HepG2 (cell line): ENCODE measurements around the gene WARS2. TPM values are rescaled to one million over a fixed set of nuclear protein-coding genes. Genes with fewer than 3 reads are reported as not detected.

ENCODE experiments used
- ATAC-seq: fragments of 200-7000 bp; cut with Tn5 transposase; 3 replicates; pipeline ENCODE4 v1.9.1; 2020; ENCODE audit warnings: mild to moderate bottlenecking, moderate library complexity
- BruUV-seq: library from RNA; stranded (reverse); fragments of 400-500 nt; replicated peaks from 2 replicates; lab custom pipeline; 2021; lab: Mats Ljungman, UMichigan
- CTCF ChIA-PET: fragments of 300-600 bp; formaldehyde crosslinking; extraction: SDS; loops from one replicate; lab custom pipeline; 2021; ENCODE audit warnings: low total read pairs, inconsistent platforms, low intra/inter-chr PET ratio; lab: Yijun Ruan, JAX
- POLR2A ChIA-PET: fragments of 350-600 bp; sonication (Branson Sonifier 250); formaldehyde crosslinking; loops from one replicate; lab custom pipeline; 2020; ENCODE audit warnings: antibody characterized with exemption, inconsistent platforms; lab: Yijun Ruan, JAX
- DNase-seq: peaks from one replicate; pipeline ENCODE4 v3.0.0-alpha.2; 2015; ENCODE audit warnings: low spot score
- FAIRE-seq: peaks from 3 replicates; lab custom pipeline; 2011; peaks lifted over from hg19 to GRCh38; lab: Jason Lieb, UNC
- H2AFZ ChIP-seq: one replicate; pipeline ENCODE4 v1.6.1; 2011; ENCODE audit warnings: low read length, inconsistent platforms
- H3K27ac ChIP-seq: fragments of 300-600 bp; 3 replicates; pipeline ENCODE4 v1.8.0; 2011; ENCODE audit warnings: mixed run types, mild to moderate bottlenecking, mixed read lengths, low read length, inconsistent platforms; ENCODE audit not compliant: insufficient read depth; ENCODE audit errors: extremely low read length
- H3K27me3 ChIP-seq, 2 experiments: fragments of 200-600 bp in 1 of 2; 2 replicates in 1 of 2; 3 replicates in 1 of 2; pipeline versions ENCODE4 v1.6.0 to v1.8.0; 2011; ENCODE audit warnings: low read length in 2 of 2, mild to moderate bottlenecking in 2 of 2, moderate library complexity in 2 of 2, inconsistent platforms in 1 of 2; ENCODE audit not compliant: insufficient read depth in 2 of 2, control insufficient read depth in 1 of 2
- H3K36me3 ChIP-seq, 2 experiments: fragments of 200-600 bp in 1 of 2; replicated peaks in 1 of 2; 2 replicates in 1 of 2; 3 replicates in 1 of 2; pipeline versions ENCODE4 v1.5.1 to v1.8.0; 2011; ENCODE audit warnings: low read length in 2 of 2, inconsistent platforms in 1 of 2; ENCODE audit not compliant: insufficient read depth in 2 of 2, control insufficient read depth in 1 of 2
- H3K4me1 ChIP-seq: 2 replicates; pipeline ENCODE4 v1.5.1; 2012; ENCODE audit warnings: low read length, inconsistent platforms; ENCODE audit not compliant: insufficient read depth
- H3K4me2 ChIP-seq: 2 replicates; pipeline ENCODE4 v1.6.0; 2011; ENCODE audit warnings: low read depth, low read length, inconsistent platforms
- H3K4me3 ChIP-seq, 3 experiments: fragments of 200-600 bp in 1 of 3; sonication (generic), shearing (Covaris generic) in 1 of 3; replicated peaks in 1 of 3; 2 replicates each; pipeline ENCODE4 v1.5.1; 2011 to 2016; ENCODE audit warnings: low read length in 3 of 3, inconsistent platforms in 2 of 3, low read depth in 2 of 3, mild to moderate bottlenecking in 2 of 3, control low read depth in 1 of 3, mixed read lengths in 1 of 3; ENCODE audit not compliant: insufficient read depth in 1 of 3
- H3K79me2 ChIP-seq: one replicate; pipeline ENCODE4 v1.6.1; 2011; ENCODE audit warnings: low read length, inconsistent platforms; ENCODE audit not compliant: insufficient read depth
- H3K9ac ChIP-seq: 2 replicates; pipeline ENCODE4 v1.6.0; 2011; ENCODE audit warnings: mild to moderate bottlenecking, low read depth, low read length, inconsistent platforms; ENCODE audit not compliant: insufficient read depth
- H3K9me3 ChIP-seq: 2 replicates; pipeline ENCODE4 v1.5.1; 2012; ENCODE audit warnings: mild to moderate bottlenecking, low read length
- H4K20me1 ChIP-seq: 2 replicates; pipeline ENCODE4 v1.6.0; 2011; ENCODE audit warnings: inconsistent platforms, mild to moderate bottlenecking, low read length, moderate library complexity; ENCODE audit not compliant: insufficient read depth
- AKAP8 ChIP-seq: sonication (generic); formaldehyde crosslinking; IDR thresholded peaks from 2 replicates; pipeline ENCODE4 v1.5.1; 2020; ENCODE audit warnings: mild to moderate bottlenecking, missing genetic modification reagents
- ATAD3A ChIP-seq: sonication (generic); formaldehyde crosslinking; IDR thresholded peaks from 2 replicates; pipeline ENCODE4 v1.4.0; 2020; ENCODE audit warnings: missing genetic modification reagents
- ATF7-NPFF ChIP-seq: sonication (generic); formaldehyde crosslinking; IDR thresholded peaks from 2 replicates; pipeline ENCODE4 v1.8.1; 2023; ENCODE audit warnings: mild to moderate bottlenecking, low read depth, missing genetic modification reagents, moderate library complexity
- CEBPG ChIP-seq: IDR thresholded peaks from 2 replicates; pipeline ENCODE4 v1.6.1; 2016
- DR1 ChIP-seq: sonication (generic); formaldehyde crosslinking; IDR thresholded peaks from 2 replicates; pipeline ENCODE4 v1.8.0; 2021; ENCODE audit warnings: mild to moderate bottlenecking, missing genetic modification reagents, inconsistent platforms
- ETS1 ChIP-seq: sonication (generic); formaldehyde crosslinking; IDR thresholded peaks from 2 replicates; pipeline ENCODE4 v1.4.0; 2020; ENCODE audit warnings: missing genetic modification reagents
- FOXA3 ChIP-seq: IDR thresholded peaks from 2 replicates; pipeline ENCODE4 v1.6.1; 2016; ENCODE audit warnings: missing genetic modification reagents, missing compliant biosample characterization
- GMEB1 ChIP-seq: sonication (generic); formaldehyde crosslinking; IDR thresholded peaks from 2 replicates; pipeline ENCODE4 v1.5.1; 2020; ENCODE audit warnings: missing genetic modification reagents, mild to moderate bottlenecking, borderline replicate concordance
- MTA3 ChIP-seq: sonication (generic); formaldehyde crosslinking; IDR thresholded peaks from 2 replicates; pipeline ENCODE4 v1.4.0; 2020; ENCODE audit warnings: missing genetic modification reagents
- MXD1 ChIP-seq: sonication (generic); formaldehyde crosslinking; IDR thresholded peaks from 2 replicates; pipeline ENCODE4 v1.4.0; 2020; ENCODE audit warnings: mild to moderate bottlenecking, missing genetic modification reagents
- NFATC3 ChIP-seq: sonication (generic); formaldehyde crosslinking; IDR thresholded peaks from 2 replicates; pipeline ENCODE4 v1.5.1; 2020; ENCODE audit warnings: mild to moderate bottlenecking, missing genetic modification reagents
- NR3C1 ChIP-seq: sonication (generic); formaldehyde crosslinking; IDR thresholded peaks from 2 replicates; pipeline ENCODE4 v1.4.0; 2020; ENCODE audit warnings: missing genetic modification reagents
- RAD51 ChIP-seq: fragments of 450-650 bp; IDR thresholded peaks from 2 replicates; pipeline ENCODE4 v1.6.1; 2016; ENCODE audit warnings: borderline replicate concordance
- SRF ChIP-seq: IDR thresholded peaks from 2 replicates; pipeline ENCODE4 v1.6.1; 2011; ENCODE audit warnings: mild to moderate bottlenecking, low read depth, low read length, moderate library complexity
- ZKSCAN5 ChIP-seq: sonication (generic); formaldehyde crosslinking; IDR thresholded peaks from 2 replicates; pipeline ENCODE4 v1.5.1; 2020; ENCODE audit warnings: mild to moderate bottlenecking, missing genetic modification reagents
- ZNF484 ChIP-seq: sonication (generic); formaldehyde crosslinking; IDR thresholded peaks from 2 replicates; pipeline ENCODE4 v1.5.1; 2020; ENCODE audit warnings: mild to moderate bottlenecking, low read depth, missing genetic modification reagents, borderline replicate concordance
- ZNF644 ChIP-seq: IDR thresholded peaks from 2 replicates; pipeline ENCODE4 v1.6.1; 2016; ENCODE audit warnings: low read depth
- ZZZ3 ChIP-seq: sonication (generic); formaldehyde crosslinking; IDR thresholded peaks from 2 replicates; pipeline ENCODE4 v1.4.0; 2020; ENCODE audit warnings: missing genetic modification reagents, mild to moderate bottlenecking, borderline replicate concordance
- WGBS: methylation state at CpG from one replicate; pipeline ENCODE4 v1.1.6; 2017; ENCODE audit warnings: low lambda C conversion rate; 5-methylcytosine and 5-hydroxymethylcytosine counted together
- in situ Hi-C: cut with HindIII; loops from 2 replicates; pipeline ENCODE4 v1.10.0; 2017; ENCODE audit warnings: low pct_unique_long_range_greater_than_20kb; ENCODE audit not compliant: extremely low pct_ligation_motif_present
- intact Hi-C: fragments of 100-400 bp; cut with micrococcal nuclease; formaldehyde crosslinking; loops from one replicate; pipeline ENCODE4 v1.10.0; 2022; ENCODE audit not compliant: unreplicated experiment
- polyA plus RNA-seq, 8 experiments: library from polyadenylated mRNA; depleted of rRNA in 3 of 8; stranded (reverse) in 7 of 8; unstranded in 1 of 8; fragments of >200 nt; fragmentation: Illumina TruSeq in 4 of 8; extraction: Trizol in 4 of 8; gene quantifications; 2 replicates each; pipeline versions ENCODE4 v1.2.1 to v1.2.3, GENCODE V29; 2011 to 2016; ENCODE audit warnings: low read depth in 4 of 8, missing spikeins in 1 of 8, mixed read lengths in 1 of 8; ENCODE audit not compliant: insufficient read depth in 1 of 8
- total RNA-seq, 5 experiments: library from RNA; depleted of rRNA; stranded (reverse); fragments of >200 nt; fragmentation: Illumina TruSeq; extraction: Trizol; gene quantifications; 2 replicates each; pipeline ENCODE4 v1.2.3, GENCODE V29; 2016; ENCODE audit warnings: low read depth in 1 of 5

WARS2 gene
- total and polyA plus RNA-seq, 2 of the 13 experiments (the other 11 are each of a cell fraction or from before 2014, with no cell fraction given): 12.4 to 18.8 TPM

GRCh38 chr1:118992237-118992825 lies 148.1 kb downstream of the WARS2 start:
- Histone ChIP-seq H3K4me1 (no peaks in the 10 kb centered on the region), H3K9me3 (no peaks in the 10 kb centered on the region), H3K4me2 (no peak overlapping the region), H2AFZ (no peak overlapping the region), H3K27me3 (no peaks in the 10 kb centered on the region), H3K9ac (no peak overlapping the region), H4K20me1 (no peaks in the 10 kb centered on the region), H3K4me3 (no peak overlapping the region), H3K79me2 (no peaks in the 10 kb centered on the region), H3K27ac (no peak overlapping the region), H3K36me3 (no peaks in the 10 kb centered on the region)
- in situ Hi-C loops (no loop called here), intact Hi-C loops (no loop called here)
- ChIA-PET CTCF (no interaction called here), POLR2A (no interaction called here)
- BruUV-seq: no TSS peak
- no peak for DNase-seq
- FAIRE-seq: no peak
- TF ChIP-seq MXD1 (CRISPR knock-in tag): no peak
- no peak for TF ChIP-seq NR3C1
- no peak for TF ChIP-seq ATF7-NPFF (CRISPR knock-in tag)
- TF ChIP-seq ZNF484: no peak
- no peak for TF ChIP-seq ZKSCAN5 (CRISPR knock-in tag)
- TF ChIP-seq DR1 (CRISPR knock-in tag): no peak
- TF ChIP-seq ZNF644 (CRISPR knock-in tag): no peak
- TF ChIP-seq FOXA3 (CRISPR knock-in tag): no peak
- 82% methylated on average over 20 of the region's 22 CpGs for WGBS
- ATAC-seq: no peak

GRCh38 chr1:118991448-118991847 lies 149.0 kb downstream of the WARS2 start:
- Histone ChIP-seq H3K27ac (no peak overlapping the region), H2AFZ (no peak overlapping the region), H3K4me1 (no peaks in the 10 kb centered on the region), H3K4me2 (no peak overlapping the region), H3K79me2 (no peaks in the 10 kb centered on the region), H3K9ac (no peak overlapping the region), H3K4me3 (no peak overlapping the region), H3K36me3 (no peaks in the 10 kb centered on the region), H4K20me1 (no peaks in the 10 kb centered on the region), H3K27me3 (no peaks in the 10 kb centered on the region)
- BruUV-seq: no TSS peak
- DNase-seq (no peak), ATAC-seq (no peak), FAIRE-seq (no peak)
- POLR2A ChIA-PET: no interaction called here
- 70% methylated on average over 4 of the region's 4 CpGs for whole genome bisulfite sequencing
- CTCF ChIA-PET: no interaction called here
- TF ChIP-seq RAD51 (no peak), CEBPG (no peak), ATAD3A (no peak), ETS1 (CRISPR knock-in tag) (no peak), SRF (no peak), ZZZ3 (CRISPR knock-in tag) (no peak), MTA3 (CRISPR knock-in tag) (no peak), NFATC3 (CRISPR knock-in tag) (no peak), AKAP8 (no peak), GMEB1 (CRISPR knock-in tag) (no peak)
- TF ChIP-seq, all 625 proteins: peak for 0
- in situ Hi-C loops: no loop called here
- no peaks in the 10 kb centered on the region for H3K9me3 ChIP-seq
- intact Hi-C loops: no loop called here
